Measurements from ENCODE around the gene CREM. TPM values are rescaled to one million over a fixed set of nuclear protein-coding genes. Genes with fewer than 3 reads are reported as not detected.

Gene CREM
- total RNA-seq, 2 experiments from 2014 or later: 65.7 to 67.0 TPM

DNA sequence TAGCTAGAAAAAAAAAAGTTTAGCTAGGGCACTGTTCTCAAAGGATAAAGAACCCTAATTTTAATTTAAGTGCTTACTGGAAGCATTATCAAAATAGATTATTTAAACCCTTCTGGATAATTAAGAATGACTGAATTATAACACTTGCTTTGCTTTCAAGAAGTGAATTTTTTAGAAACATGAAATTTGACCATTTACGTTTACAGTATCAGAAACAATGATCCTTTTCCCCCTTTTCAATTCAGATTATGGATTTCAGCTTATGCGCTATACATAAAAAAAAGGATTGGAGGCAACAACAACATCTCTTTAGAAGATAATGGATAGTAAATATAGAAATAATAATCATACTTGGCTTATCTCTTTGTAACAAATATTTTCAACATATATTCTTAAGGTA is 39.2 kb downstream of the CREM start:
- TF ChIP-seq, protein P1, sequence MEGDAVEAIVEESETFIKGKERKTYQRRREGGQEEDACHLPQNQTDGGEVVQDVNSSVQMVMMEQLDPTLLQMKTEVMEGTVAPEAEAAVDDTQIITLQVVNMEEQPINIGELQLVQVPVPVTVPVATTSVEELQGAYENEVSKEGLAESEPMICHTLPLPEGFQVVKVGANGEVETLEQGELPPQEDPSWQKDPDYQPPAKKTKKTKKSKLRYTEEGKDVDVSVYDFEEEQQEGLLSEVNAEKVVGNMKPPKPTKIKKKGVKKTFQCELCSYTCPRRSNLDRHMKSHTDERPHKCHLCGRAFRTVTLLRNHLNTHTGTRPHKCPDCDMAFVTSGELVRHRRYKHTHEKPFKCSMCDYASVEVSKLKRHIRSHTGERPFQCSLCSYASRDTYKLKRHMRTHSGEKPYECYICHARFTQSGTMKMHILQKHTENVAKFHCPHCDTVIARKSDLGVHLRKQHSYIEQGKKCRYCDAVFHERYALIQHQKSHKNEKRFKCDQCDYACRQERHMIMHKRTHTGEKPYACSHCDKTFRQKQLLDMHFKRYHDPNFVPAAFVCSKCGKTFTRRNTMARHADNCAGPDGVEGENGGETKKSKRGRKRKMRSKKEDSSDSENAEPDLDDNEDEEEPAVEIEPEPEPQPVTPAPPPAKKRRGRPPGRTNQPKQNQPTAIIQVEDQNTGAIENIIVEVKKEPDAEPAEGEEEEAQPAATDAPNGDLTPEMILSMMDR (IDR thresholded peaks at IDR 0.05): no peak
- H3K36me3 ChIP-seq (ENCODE audit: insufficient read depth, low read length): no peaks in the 10 kb centered on the region
- intact Hi-C loops (cut with DNase I, micrococcal nuclease): no loop called here
- no peak overlapping the region for H3K4me3 ChIP-seq (ENCODE audit: low read length)
- ChIA-PET CTCF (no interaction called here), POLR2A (no interaction called here)
- H3K36me3 Mint-ChIP-seq (ENCODE audit: low read depth): no peaks in the 10 kb centered on the region
- no peaks in the 10 kb centered on the region for H3K27me3 Mint-ChIP-seq
- H3K27ac ChIP-seq (ENCODE audit: low read depth in 1 of 2, low read length in 2 of 2): no peak overlapping the region
- no peak for ATAC-seq (ENCODE audit: poor library complexity)
- H3K4me1 ChIP-seq (ENCODE audit: insufficient read depth, low read length): no peaks in the 10 kb centered on the region
- no peak overlapping the region for H3K4me3 Mint-ChIP-seq
- no peak for DNase-seq
- no peaks in the 10 kb centered on the region for H3K4me1 Mint-ChIP-seq (ENCODE audit: low read depth)
- H3K9me3 ChIP-seq (ENCODE audit: control insufficient read depth in 1 of 2, insufficient read depth in 1 of 2, low read length in 2 of 2): no peaks in the 10 kb centered on the region
- no peaks in the 10 kb centered on the region for H3K27me3 ChIP-seq (ENCODE audit: control insufficient read depth in 1 of 2, insufficient read depth in 2 of 2, low read length in 2 of 2)
- no peak overlapping the region for H3K27ac Mint-ChIP-seq
- peaks cover 2% of the 10 kb centered on the region for H3K9me3 Mint-ChIP-seq

DNA sequence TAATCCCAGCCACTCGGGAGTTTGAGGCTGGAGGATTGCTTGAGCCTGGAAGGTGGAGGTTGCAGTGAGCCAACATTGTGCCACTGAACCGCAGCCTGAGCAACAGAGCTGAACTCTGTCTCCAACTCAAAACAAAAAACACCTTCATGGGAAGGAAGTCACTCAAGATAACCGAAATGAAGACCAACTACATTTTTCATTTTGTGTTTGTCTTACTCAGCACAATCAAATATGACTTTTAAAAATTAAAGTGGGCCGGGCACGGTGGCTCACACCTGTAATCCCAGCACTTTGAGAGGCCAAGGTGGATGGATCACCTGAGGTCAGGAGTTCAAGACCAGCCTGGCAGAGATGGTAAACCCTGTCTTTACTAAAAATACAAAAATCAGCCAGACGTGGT is 40.0 kb downstream of the CREM start:
- no peaks in the 10 kb centered on the region for H3K36me3 Mint-ChIP-seq (ENCODE audit: low read depth)
- no peak for ATAC-seq (ENCODE audit: poor library complexity)
- no peak overlapping the region for H3K4me3 ChIP-seq (ENCODE audit: low read length)
- no peaks in the 10 kb centered on the region for H3K27me3 Mint-ChIP-seq
- no peaks in the 10 kb centered on the region for H3K4me1 ChIP-seq (ENCODE audit: insufficient read depth, low read length)
- TF ChIP-seq, protein P1 (IDR thresholded peaks at IDR 0.05): no peak
- H3K9me3 Mint-ChIP-seq: peaks cover 2% of the 10 kb centered on the region
- CTCF ChIA-PET: interaction anchor here (1.1 kb wide), 1 partner anchor 13 kb away, joined by 3 read pairs; no protein-coding TSS in a partner anchor
- intact Hi-C loops (cut with DNase I, micrococcal nuclease): no loop called here
- no peak overlapping the region for H3K27ac Mint-ChIP-seq
- POLR2A ChIA-PET: no interaction called here
- H3K9me3 ChIP-seq (ENCODE audit: control insufficient read depth in 1 of 2, insufficient read depth in 1 of 2, low read length in 2 of 2): no peaks in the 10 kb centered on the region
- H3K4me1 Mint-ChIP-seq (ENCODE audit: low read depth): no peaks in the 10 kb centered on the region
- no peak for DNase-seq
- no peak overlapping the region for H3K27ac ChIP-seq (ENCODE audit: low read depth in 1 of 2, low read length in 2 of 2)
- no peaks in the 10 kb centered on the region for H3K36me3 ChIP-seq (ENCODE audit: insufficient read depth, low read length)
- no peak overlapping the region for H3K4me3 Mint-ChIP-seq
- H3K27me3 ChIP-seq (ENCODE audit: control insufficient read depth in 1 of 2, insufficient read depth in 2 of 2, low read length in 2 of 2): no peaks in the 10 kb centered on the region

- DNase-seq: no peak
- H3K9me3 ChIP-seq (ENCODE audit: control insufficient read depth in 1 of 2, insufficient read depth in 1 of 2, low read length in 2 of 2): no peaks in the 10 kb centered on the region
- no peak overlapping the region for H3K4me3 ChIP-seq (ENCODE audit: low read length)
- no peaks in the 10 kb centered on the region for H3K4me1 ChIP-seq (ENCODE audit: insufficient read depth, low read length)
- TF ChIP-seq, protein P1 (IDR thresholded peaks at IDR 0.05): no peak
- no peaks in the 10 kb centered on the region for H3K36me3 ChIP-seq (ENCODE audit: insufficient read depth, low read length)
- H3K36me3 Mint-ChIP-seq (ENCODE audit: low read depth): no peaks in the 10 kb centered on the region
- CTCF ChIA-PET: interaction anchor here (1.1 kb wide), 1 partner anchor 14 kb away, joined by 3 read pairs; no protein-coding TSS in a partner anchor
- ATAC-seq (ENCODE audit: poor library complexity): no peak
- no peaks in the 10 kb centered on the region for H3K4me1 Mint-ChIP-seq (ENCODE audit: low read depth)
- H3K9me3 Mint-ChIP-seq: peaks cover 2% of the 10 kb centered on the region
- no peak overlapping the region for H3K27ac ChIP-seq (ENCODE audit: low read depth in 1 of 2, low read length in 2 of 2)
- intact Hi-C loops (cut with DNase I, micrococcal nuclease): no loop called here
- H3K27me3 ChIP-seq (ENCODE audit: control insufficient read depth in 1 of 2, insufficient read depth in 2 of 2, low read length in 2 of 2): no peaks in the 10 kb centered on the region
- POLR2A ChIA-PET: no interaction called here
- H3K27ac Mint-ChIP-seq: no peak overlapping the region
- H3K27me3 Mint-ChIP-seq: no peaks in the 10 kb centered on the region
- no peak overlapping the region for H3K4me3 Mint-ChIP-seq
Observed at GRCh38 chr10:35167342-35167741, 40.7 kb downstream of the CREM start.
